ENCODE data around the gene TAL2. TPM values are rescaled to one million over a fixed set of nuclear protein-coding genes. Genes with fewer than 3 reads are reported as not detected.

TAL2 gene
- polyA plus RNA-seq, 1 of the 3 experiments (the other 2 are of a cell fraction), result 0.15 TPM

DNA sequence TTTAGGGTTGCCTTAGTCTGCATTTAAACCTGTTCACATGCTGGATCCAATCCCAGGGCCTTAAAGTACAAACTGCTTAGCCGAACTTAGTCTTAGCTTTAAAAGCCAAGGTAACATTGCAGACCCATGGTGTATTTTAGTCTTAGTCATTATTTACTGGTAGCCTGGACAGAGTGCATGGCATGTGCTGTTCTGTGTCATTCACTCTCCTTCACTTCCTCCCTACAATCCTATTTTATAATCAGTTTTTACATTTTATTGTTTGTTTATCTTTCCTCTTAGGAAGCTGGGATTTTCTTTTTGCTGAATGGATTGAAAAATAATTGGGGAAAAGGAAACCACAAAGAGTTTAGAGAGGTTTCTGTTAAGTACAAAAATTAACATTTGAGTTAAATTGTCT lies 29.4 kb upstream of the TAL2 start (continued):
- TF ChIP-seq, protein P1, sequence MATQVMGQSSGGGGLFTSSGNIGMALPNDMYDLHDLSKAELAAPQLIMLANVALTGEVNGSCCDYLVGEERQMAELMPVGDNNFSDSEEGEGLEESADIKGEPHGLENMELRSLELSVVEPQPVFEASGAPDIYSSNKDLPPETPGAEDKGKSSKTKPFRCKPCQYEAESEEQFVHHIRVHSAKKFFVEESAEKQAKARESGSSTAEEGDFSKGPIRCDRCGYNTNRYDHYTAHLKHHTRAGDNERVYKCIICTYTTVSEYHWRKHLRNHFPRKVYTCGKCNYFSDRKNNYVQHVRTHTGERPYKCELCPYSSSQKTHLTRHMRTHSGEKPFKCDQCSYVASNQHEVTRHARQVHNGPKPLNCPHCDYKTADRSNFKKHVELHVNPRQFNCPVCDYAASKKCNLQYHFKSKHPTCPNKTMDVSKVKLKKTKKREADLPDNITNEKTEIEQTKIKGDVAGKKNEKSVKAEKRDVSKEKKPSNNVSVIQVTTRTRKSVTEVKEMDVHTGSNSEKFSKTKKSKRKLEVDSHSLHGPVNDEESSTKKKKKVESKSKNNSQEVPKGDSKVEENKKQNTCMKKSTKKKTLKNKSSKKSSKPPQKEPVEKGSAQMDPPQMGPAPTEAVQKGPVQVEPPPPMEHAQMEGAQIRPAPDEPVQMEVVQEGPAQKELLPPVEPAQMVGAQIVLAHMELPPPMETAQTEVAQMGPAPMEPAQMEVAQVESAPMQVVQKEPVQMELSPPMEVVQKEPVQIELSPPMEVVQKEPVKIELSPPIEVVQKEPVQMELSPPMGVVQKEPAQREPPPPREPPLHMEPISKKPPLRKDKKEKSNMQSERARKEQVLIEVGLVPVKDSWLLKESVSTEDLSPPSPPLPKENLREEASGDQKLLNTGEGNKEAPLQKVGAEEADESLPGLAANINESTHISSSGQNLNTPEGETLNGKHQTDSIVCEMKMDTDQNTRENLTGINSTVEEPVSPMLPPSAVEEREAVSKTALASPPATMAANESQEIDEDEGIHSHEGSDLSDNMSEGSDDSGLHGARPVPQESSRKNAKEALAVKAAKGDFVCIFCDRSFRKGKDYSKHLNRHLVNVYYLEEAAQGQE (IDR thresholded peaks at IDR 0.05; ENCODE audit: low read depth, low read length), result no peak
- no peak for TF ChIP-seq CHD2 (IDR thresholded peaks at IDR 0.05; ENCODE audit: low read length, partially characterized antibody)

DNA sequence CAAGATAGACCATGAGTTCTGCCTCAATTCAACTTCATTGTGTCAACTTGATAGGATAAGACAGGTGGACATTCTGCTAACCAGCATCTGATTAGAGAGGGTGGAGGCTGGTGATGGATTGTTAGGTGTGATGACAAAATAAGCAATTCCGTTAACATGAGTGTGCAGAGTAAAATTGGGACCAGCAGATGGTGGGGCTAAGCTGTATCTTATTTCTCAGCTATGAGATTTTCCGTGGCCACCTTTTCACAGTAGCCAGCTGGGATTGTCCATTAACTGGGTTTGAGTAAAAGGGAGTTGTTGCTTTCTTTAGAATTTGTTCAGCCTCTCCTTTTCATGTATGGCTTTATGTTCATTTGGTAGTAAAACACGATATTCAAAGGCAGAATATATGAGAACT lies 28.8 kb upstream of the TAL2 start:
- no peak overlapping the region for H3K4me3 ChIP-seq (ENCODE audit: low read depth in 2 of 2, low read length in 1 of 2)
- 90% methylated on average over 3 of the region's 3 CpGs for WGBS (ENCODE audit: low lambda C conversion rate)
- peaks cover 0 to 5% of the 10 kb centered on the region in 2 experiments for H3K36me3 ChIP-seq (replicated peaks in 1 of 2; ENCODE audit: control insufficient read depth in 1 of 2, insufficient read depth in 2 of 2, low read length in 1 of 2)
- H3K27ac ChIP-seq (ENCODE audit: low read depth in 2 of 2, low read length in 1 of 2), result no peak overlapping the region
- H3F3A ChIP-seq (replicated peaks; ENCODE audit: insufficient read depth), result no peaks in the 10 kb centered on the region
- no peaks in the 10 kb centered on the region for H3K9me3 ChIP-seq
- TF ChIP-seq RXRA (IDR thresholded peaks at IDR 0.05; ENCODE audit: borderline replicate concordance, low read depth) (no peak), ELF1 (IDR thresholded peaks at IDR 0.05) (no peak), FOSL2 (IDR thresholded peaks at IDR 0.05; ENCODE audit: borderline replicate concordance, low read depth) (no peak), FOXM1 (IDR thresholded peaks at IDR 0.05; ENCODE audit: low read depth) (no peak), SMC3 (IDR thresholded peaks at IDR 0.05; ENCODE audit: low read depth, low read length) (no peak), FOXJ3 (CRISPR knock-in tag; IDR thresholded peaks at IDR 0.05) (no peak), EZH2phosphoT487 (IDR thresholded peaks at IDR 0.05; ENCODE audit: borderline replicate concordance, low read depth) (no peak), TEAD4 (IDR thresholded peaks at IDR 0.05; ENCODE audit: borderline replicate concordance, insufficient read depth) (no peak), SIN3A (IDR thresholded peaks at IDR 0.05; ENCODE audit: borderline replicate concordance, low read depth, low read length) (no peak), NRF1 (IDR thresholded peaks at IDR 0.05; ENCODE audit: low read depth, low read length) (no peak), MXI1 (IDR thresholded peaks at IDR 0.05; ENCODE audit: low read depth, low read length) (no peak), TCF12 (IDR thresholded peaks at IDR 0.05) (no peak), TAF1 (IDR thresholded peaks at IDR 0.05; ENCODE audit: borderline replicate concordance, low read depth, low read length) (no peak), GATA2 (CRISPR knock-in tag; IDR thresholded peaks at IDR 0.05) (no peak)
- TF ChIP-seq, protein P2, sequence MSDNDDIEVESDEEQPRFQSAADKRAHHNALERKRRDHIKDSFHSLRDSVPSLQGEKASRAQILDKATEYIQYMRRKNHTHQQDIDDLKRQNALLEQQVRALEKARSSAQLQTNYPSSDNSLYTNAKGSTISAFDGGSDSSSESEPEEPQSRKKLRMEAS (IDR thresholded peaks at IDR 0.05; ENCODE audit: low read depth), result no peak
- TF ChIP-seq, protein P3, sequence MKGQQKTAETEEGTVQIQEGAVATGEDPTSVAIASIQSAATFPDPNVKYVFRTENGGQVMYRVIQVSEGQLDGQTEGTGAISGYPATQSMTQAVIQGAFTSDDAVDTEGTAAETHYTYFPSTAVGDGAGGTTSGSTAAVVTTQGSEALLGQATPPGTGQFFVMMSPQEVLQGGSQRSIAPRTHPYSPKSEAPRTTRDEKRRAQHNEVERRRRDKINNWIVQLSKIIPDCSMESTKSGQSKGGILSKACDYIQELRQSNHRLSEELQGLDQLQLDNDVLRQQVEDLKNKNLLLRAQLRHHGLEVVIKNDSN (IDR thresholded peaks at IDR 0.05; ENCODE audit: borderline replicate concordance, low read depth), result no peak
- TF ChIP-seq, protein P4, sequence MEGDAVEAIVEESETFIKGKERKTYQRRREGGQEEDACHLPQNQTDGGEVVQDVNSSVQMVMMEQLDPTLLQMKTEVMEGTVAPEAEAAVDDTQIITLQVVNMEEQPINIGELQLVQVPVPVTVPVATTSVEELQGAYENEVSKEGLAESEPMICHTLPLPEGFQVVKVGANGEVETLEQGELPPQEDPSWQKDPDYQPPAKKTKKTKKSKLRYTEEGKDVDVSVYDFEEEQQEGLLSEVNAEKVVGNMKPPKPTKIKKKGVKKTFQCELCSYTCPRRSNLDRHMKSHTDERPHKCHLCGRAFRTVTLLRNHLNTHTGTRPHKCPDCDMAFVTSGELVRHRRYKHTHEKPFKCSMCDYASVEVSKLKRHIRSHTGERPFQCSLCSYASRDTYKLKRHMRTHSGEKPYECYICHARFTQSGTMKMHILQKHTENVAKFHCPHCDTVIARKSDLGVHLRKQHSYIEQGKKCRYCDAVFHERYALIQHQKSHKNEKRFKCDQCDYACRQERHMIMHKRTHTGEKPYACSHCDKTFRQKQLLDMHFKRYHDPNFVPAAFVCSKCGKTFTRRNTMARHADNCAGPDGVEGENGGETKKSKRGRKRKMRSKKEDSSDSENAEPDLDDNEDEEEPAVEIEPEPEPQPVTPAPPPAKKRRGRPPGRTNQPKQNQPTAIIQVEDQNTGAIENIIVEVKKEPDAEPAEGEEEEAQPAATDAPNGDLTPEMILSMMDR (IDR thresholded peaks at IDR 0.05), result no peak
- DNase-seq, result no peak
- CTCF ChIA-PET, result interaction anchor here (0.7 to 2.0 kb wide), 4 partner anchors 12 to 85 kb away, joined by 3 to 6 read pairs (median 4); no protein-coding TSS in a partner anchor
- no peaks in the 10 kb centered on the region for H4K20me1 ChIP-seq (ENCODE audit: insufficient read depth)
- H2AFZ ChIP-seq (ENCODE audit: low read depth), result no peak overlapping the region
- POLR2A ChIA-PET, result no interaction called here
- no peak overlapping the region for H3K9ac ChIP-seq
- H3K9me2 ChIP-seq, result no peaks in the 10 kb centered on the region
- H3K4me2 ChIP-seq, result no peak overlapping the region
- H3K79me2 ChIP-seq (ENCODE audit: insufficient read depth), result no peaks in the 10 kb centered on the region
- H3K27me3 ChIP-seq (ENCODE audit: insufficient read depth), result no peaks in the 10 kb centered on the region
- no peaks in the 10 kb centered on the region for H3K4me1 ChIP-seq (ENCODE audit: control insufficient read depth in 1 of 2, insufficient read depth in 2 of 2, low read depth in 1 of 2, low read length in 1 of 2)
